K562 (cell line): ENCODE data around the gene FUZ. TPM values are rescaled to one million over a fixed set of nuclear protein-coding genes. Genes with fewer than 3 reads are reported as not detected.

ENCODE experiments used
- HOMEZ ChIP-seq: fragments of 250-450 bp; sonication (Bioruptor Pico); IDR thresholded peaks from 2 replicates; pipeline ENCODE4 v1.4.0; 2020; ENCODE audit warnings: mild to moderate bottlenecking, moderate library complexity
- PML ChIP-seq: IDR thresholded peaks from 2 replicates; pipeline ENCODE4 v1.6.1; 2012; ENCODE audit warnings: low read length, inconsistent platforms
- PPARD ChIP-seq: fragments of 250-450 bp; sonication (Bioruptor Pico); IDR thresholded peaks from 2 replicates; pipeline ENCODE4 v1.8.0; 2022; ENCODE audit warnings: inconsistent platforms, mild to moderate bottlenecking, moderate library complexity
- REST ChIP-seq, 2 experiments: fragments of 450-650 bp; formaldehyde crosslinking in 1 of 2; IDR thresholded peaks; 2 replicates each; pipeline versions ENCODE4 v1.4.0 to v1.6.1; 2014 to 2020; ENCODE audit warnings: mild to moderate bottlenecking in 2 of 2, borderline replicate concordance in 1 of 2, low read depth in 1 of 2
- SETDB1 ChIP-seq: IDR thresholded peaks from one replicate; pipeline ENCODE4 v1.6.1; 2012; ENCODE audit warnings: low read length, control low read depth, inconsistent platforms
- ZBTB40 ChIP-seq, 2 experiments: fragments of 450-650 bp in 1 of 2; sonication (generic) in 1 of 2; formaldehyde crosslinking in 1 of 2; IDR thresholded peaks; 2 replicates each; pipeline versions ENCODE4 v1.7.1 to v1.9.0; 2016 to 2022; ENCODE audit warnings: inconsistent platforms in 1 of 2, mild to moderate bottlenecking in 1 of 2, missing genetic modification reagents in 1 of 2
- ZNF253 ChIP-seq: fragments of 250-450 bp; sonication (Bioruptor Pico); conservative IDR thresholded peaks from 2 replicates; pipeline ENCODE4 v1.6.1; 2021; ENCODE audit warnings: mild to moderate bottlenecking
- polyA plus RNA-seq, 8 experiments: library from polyadenylated mRNA; depleted of rRNA in 4 of 8; stranded (reverse) in 5 of 8; unstranded in 3 of 8; fragments of >200 nt; fragmentation: Nextera tagmentation in 2 of 8; fragmentation: Illumina TruSeq in 1 of 8; extraction: Ambion mirVana in 2 of 8; extraction: Trizol in 1 of 8; gene quantifications; 2 replicates each; pipeline versions ENCODE4 v1.2.1 to v1.2.3, GENCODE V29; 2011 to 2014; ENCODE audit warnings: inconsistent platforms in 1 of 8, missing spikeins in 1 of 8
- total RNA-seq, 7 experiments: library from RNA; depleted of rRNA in 6 of 7; stranded (reverse); fragments of >200 nt in 6 of 7; fragmentation: Illumina TruSeq in 2 of 7; extraction: Trizol in 2 of 7; gene quantifications; 2 replicates each; pipeline versions ENCODE4 v1.2.1 to v1.2.3, GENCODE V29; 2011 to 2021; ENCODE audit warnings: low replicate concordance in 1 of 7

The FUZ gene
- total and polyA plus RNA-seq, 9 of the 15 experiments (the other 6 are each of a cell fraction or from before 2014, with no cell fraction given) = 0.17 to 7.6 (median 3.6) TPM; not detected in 1

DNA sequence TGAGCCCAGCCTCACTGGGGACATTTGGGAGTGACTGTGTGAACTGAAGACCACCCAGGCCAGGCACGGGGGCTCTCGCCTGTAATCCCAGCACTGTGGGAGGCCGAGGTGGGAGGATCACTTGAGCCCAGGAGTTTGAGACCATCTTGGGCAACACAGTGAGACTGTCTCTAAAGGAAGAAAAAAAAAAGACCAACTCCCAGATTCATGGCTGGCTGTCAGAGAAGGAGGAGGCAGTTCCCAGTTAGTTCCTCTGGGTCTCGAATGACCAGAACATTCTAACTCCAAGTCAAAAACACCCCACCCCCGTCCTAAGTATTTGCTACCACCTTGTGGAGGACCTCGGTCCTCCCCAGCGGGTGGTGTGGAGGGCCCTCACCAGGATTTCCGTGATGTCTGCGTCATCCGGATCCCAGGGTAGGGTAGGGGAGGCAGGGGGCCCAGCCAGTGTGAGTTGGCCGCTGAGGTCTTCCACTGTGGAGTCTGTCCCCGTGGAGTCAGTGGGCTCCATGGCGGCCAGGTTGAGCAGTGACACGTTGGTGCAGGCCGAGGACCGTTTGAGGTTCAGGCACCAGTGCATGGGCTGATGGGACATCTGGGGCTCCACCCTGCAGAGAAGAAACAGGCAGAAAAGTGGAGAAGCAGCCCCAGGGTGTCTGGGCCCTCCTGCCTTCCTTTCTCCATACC, 51.3 kb downstream of the FUZ start (continued):
- TF ChIP-seq REST (IDR thresholded peaks at IDR 0.05; ENCODE audit: borderline replicate concordance) (peak; percentile 79), REST (CRISPR knock-in tag; IDR thresholded peaks at IDR 0.05; ENCODE audit: low read depth) (no peak), HOMEZ (CRISPR knock-in tag) (no peak), PML (no peak), ZNF253 (no peak), SETDB1 (no peak), PPARD (CRISPR knock-in tag) (no peak), ZBTB40 (IDR thresholded peaks at IDR 0.05) (0 out of 2 replicates have a peak, but pooled peaks have one; percentile 43), ZBTB40 (CRISPR knock-in tag; IDR thresholded peaks at IDR 0.05) (no peak)
